GM18870 (cell line): ENCODE data around the gene HERPUD2.
"Not testable (repeated sequence)": the region's sequence is repeated elsewhere in the genome, so short reads cannot be mapped to it uniquely, and the experiment has no call there.

Experiments used
- ATAC-seq: cut with Tn5 transposase; IDR thresholded peaks from one replicate; pipeline ENCODE4 v1.9.1; 2021; ENCODE audit warnings: moderate library complexity; ENCODE audit not compliant: unreplicated experiment

The HERPUD2 gene

DNA sequence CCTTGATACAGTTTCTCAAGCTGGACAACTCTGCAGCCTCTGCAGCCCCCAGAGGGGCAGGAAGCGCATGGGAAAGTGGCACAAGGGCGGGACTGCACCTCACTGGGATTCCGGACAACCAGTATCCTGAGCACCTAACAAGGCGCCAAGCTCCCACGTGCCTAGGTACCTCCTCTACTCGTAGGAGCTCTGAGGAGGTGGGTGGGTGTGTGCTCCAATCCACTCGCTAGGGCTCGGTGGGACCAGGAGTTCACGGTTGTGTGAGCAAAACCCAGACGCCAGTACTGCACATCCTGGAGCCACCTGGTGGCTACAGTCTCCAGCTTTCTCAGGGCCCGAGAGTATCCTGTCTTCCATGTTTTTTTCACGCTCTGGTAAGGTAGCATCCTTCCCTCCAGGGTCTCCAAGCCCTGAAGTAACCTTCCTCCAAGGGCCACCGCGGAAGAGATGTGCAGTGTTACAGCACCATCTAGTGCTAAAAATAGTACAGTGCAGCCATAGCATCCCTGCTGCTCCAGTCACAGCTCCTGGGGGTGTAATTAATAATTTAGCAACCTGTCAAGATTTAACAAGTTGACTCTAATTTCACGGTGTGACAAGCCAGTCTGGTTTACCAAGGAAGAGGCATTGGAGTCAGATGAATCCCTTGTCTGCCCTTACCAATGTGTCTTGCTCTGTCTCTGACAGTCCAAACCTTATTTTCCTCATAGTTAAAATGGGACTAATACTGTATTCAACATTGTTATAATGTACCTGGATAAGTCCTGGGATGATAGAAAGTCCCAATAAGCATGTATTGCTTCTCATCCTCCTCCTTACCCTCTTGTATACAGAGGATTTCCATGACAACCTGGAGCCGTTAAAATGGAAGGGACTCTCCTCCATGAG, 70.4 kb downstream of the HERPUD2 start:
- peak; percentile 78 for ATAC-seq

DNA sequence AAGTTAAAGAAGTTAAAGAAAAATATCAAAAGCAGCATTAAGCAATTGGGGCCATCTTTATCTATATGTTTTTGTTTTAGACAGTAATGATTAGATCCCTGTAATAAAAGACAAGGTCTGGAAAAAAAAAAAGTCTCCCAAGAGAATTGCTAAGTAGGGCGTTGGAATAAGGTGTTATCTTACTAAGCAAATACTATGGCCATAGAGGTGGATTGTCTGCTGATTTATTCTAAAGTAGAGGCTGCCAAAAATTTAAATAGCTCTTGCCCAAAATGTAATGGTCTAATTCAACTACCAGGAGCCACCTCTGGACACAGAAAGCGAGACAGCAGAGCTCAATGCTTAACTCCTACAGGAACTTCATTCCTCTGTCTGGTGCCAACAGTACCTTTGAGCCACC, 71.6 kb downstream of the HERPUD2 start:
- ATAC-seq = no peak

DNA sequence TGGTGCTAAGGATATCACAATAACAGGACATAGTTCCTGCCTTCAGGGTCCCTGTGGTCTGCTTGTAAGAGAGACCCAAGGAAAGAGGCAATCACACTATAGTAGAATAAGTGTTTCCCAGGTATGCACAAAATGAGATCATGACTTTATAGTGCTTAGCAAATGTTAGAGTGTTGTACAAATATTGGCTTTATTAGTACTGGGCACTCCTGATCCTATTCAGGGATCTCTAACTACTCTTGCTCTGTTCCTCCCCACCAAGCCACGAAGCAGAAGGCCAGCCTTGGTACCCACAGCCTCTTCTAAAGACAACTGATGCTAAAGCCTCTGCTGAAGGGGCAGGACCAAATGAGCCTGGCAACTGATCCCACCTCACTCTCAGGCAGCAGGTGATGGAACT, 75.1 kb downstream of the HERPUD2 start:
- ATAC-seq = no peak

DNA sequence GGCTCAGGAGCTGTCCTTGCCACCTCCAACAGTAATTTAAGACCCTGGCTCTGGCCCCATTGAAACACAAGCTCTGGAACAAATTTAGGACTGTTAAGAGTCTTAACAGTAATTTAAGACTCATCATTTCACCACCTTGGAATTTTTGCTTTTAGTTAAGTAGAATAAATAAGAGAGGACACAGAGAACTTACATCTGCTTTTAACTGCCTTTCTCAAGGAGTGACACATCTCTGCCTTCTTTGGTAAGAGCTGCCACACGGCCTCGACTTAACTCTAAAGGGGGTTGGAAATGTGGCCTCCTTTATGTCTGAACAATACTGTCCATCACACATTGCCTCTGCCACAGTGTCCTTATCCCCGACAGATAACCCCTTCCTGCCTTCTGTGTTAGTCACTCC, 77.9 kb downstream of the HERPUD2 start:
- no peak for ATAC-seq

DNA sequence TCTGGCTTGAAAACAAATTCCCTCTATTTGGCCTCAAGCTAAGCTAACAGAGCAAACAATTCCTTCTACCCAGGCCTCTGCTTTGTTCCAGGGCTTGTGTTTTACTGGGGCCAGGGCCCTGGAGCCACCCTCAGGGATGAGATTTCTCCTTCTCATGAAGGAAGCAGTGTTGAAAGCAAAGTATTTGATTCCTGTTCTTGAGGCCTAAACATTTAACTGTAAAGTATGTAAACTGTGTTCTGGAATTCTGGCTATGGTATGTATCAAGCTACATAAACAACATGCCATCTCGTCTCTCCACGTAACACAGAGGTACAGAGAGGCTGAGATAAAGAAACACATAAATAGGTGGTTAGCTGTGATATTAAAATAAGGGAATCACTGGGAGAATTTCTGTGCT, 81.8 kb downstream of the HERPUD2 start:
- no peak for ATAC-seq

DNA sequence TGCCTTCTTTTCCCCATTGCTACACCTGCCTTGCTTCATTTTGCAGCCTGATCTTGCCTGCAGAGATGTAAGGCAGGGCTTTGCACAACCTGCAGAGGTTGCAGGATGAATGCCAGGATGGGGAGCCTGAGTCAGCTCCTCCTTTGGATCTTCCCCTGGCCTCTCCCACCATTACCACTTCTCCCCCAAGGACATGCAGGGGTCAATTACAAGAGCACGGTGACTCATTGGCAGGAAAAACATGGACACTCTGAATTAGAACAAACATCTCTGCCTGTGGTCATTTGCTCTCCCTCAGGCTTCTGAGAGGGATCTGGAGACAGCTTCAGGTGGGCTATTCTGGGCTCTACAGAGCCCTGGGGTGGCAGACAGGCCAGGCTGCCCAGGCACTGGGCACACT, 89.2 kb downstream of the HERPUD2 start:
- ATAC-seq = no peak

DNA sequence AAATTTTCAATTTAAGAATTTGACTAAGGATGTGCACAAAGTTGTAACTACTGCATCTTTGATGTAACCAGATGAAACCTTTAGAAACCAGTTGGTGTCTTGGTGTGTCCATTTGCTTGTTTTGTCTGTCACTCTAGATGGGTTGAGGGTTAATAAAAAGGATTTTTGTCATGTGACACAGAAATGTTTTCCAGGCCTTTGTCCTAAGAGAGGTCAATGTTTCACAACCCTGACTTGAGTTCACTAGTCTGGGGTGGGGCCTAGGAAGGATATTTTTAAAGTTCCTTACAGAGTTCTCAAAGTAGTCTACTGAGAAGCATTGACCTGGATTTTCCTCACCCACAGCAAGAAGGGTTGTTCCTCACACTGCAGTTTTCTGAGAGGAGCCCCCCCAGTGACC, 90.3 kb downstream of the HERPUD2 start:
- no peak for ATAC-seq

DNA sequence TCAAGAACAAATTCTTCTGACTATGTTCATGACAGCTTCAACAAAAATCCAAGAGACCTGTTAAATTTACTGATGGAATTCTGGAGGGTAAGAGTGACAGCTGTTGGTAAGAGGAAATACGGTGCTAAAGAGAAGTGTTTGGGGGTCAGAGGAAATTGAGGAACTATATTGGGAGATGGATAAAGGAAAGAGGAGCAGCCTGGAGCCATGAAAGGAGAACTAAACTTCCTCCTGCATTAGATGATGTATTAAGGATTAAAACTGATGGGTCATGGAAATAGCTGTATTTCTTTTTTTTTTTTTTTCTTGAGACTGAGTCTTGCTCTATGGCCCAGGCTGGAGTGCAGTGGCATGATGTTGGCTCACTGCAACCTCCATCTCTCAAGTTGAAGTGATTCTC, 95.3 kb downstream of the HERPUD2 start:
- ATAC-seq = no peak

DNA sequence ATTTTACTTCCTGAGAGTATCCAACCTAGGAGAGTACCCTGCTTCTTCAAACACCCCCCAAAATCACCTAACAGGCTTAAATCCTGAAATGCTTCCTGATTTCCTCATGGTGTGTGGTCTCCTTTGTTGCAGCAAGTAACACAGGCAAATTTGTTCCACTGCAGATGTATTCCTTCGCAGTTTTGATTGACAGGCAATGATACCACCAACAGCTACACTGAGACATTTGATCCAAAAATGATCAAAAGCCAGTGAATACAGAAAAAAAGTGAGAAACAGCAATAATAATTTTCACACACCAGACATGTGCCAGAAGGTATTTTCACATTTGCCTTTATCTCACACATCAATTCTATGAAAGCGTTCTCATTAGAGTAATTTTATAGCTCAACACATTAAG, 95.9 kb downstream of the HERPUD2 start:
- no peak for ATAC-seq

DNA sequence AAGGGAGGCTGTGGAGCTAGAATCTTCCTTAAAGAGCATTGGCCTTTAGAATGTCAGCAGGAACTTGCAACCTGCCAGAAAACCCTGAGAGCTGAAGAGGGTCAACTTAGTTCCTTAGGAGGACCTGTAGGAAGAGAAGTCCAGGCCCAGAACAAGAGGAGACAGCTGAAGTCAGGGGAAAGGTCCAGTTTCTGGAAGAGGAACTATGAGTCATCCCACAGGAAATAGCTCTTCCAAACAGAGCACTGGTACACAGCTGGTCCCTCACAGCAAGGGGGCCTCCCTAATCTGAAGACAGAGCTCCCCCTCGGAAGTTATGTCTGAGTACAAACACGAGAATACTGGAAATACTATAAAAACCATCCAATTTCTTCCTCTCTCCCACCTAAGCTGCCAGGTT, 98.9 kb downstream of the HERPUD2 start:
- ATAC-seq = no peak

DNA sequence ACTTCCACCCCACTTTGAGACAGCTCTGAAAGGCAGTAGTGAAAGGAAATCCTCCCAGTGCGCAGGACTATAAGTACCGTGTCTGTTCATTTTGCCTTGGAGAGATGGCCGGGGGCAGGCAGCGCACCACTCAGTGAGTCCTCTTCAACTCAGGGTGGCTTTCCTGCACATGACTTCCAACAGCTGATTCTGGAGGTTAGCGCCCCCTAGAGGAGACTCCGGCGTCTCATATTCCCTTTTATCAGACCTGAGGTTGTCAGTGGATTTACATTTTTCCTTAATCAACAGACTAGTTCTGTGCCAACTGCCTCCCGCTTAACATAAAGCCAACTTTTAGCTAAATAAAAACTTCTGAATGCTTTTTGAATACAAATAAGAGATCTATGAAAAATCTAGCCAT, 101.0 kb downstream of the HERPUD2 start:
- ATAC-seq = no peak

DNA sequence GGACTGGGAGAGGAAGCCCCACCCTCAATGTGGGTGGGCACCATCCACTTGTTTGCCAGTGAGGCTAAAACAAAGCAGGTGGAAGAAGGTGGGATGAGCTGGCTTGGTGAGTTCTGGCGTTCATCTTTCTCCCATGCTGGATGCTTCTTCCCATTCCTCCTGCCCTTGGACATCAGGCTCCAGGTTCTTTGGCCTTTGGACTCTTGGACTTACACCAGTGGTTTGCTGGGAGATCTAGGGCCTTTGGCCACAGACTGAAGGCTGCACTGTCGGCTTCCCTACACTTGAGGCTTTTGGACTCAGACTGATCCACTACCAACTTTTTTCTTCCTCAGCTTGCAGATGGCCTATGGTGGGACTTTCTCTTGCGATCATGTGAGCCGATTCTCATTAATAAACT, 106.3 kb downstream of the HERPUD2 start:
- no peak for ATAC-seq

DNA sequence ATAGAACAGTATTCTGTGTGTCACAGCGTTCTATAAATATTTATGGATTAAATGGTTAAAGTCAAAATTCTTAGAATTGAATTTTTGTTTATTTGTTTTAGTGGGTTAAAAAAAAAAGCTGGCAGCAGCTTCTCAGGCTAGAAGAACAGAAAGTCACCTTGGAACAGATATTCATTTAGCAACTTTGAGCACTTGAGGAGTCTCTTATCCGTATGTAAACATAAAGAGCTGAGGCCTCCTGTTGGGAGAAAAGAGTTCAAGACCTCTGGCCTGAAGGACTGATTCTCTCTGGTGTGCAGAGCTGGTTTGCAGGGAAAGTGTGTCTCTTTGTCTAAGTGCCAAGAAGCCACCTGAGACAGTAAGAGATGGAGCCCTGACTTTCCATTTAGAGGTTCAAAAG, 109.9 kb downstream of the HERPUD2 start:
- no peak for ATAC-seq

DNA sequence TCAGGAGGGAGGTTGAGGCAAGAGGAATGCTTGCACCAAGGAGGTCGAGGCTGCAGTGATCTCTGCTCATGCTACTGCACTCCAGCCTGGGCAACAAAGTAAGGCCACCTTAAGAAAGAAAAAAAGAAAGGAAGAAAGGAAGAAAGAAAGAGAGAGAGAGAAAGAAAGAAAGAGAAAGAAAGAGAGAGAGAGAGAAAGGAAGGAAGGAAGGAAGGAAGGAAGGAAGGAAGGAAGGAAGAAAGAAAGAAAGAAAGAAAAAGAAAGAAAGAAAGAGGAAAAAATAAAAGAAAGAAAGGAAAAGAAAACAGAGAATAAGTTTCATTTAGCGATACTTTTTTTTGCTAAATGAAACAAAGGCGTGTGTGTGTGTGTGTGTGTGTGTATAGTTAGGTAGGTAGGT, 110.4 kb downstream of the HERPUD2 start:
- ATAC-seq = not testable (repeated sequence)
